ENCODE results near the gene SNAPC2.

The SNAPC2 gene

DNA sequence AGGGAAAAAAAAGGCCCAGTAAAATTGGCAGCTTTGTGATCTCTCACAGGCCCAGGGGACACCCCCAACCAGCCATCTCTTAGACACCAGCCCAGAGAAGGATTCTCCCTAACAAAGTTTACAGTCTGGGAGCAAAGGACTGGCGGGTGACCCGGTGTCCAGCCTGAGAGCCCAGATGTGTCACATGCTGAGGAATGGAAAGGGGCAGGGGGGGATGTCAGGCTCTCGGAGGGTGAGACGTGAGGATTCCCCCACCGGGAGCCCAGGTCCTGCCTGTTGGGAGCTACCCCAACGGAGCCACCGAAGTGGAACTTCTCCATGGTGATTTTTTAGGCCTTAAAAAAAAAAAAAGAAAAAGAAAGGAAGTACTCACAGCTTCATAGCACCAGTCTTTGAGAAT lies 10.6 kb downstream of the SNAPC2 start:
- Histone ChIP-seq H3K27ac (no peak overlapping the region), H3K4me1 (ENCODE audit: control insufficient read depth in 1 of 2, insufficient read depth in 1 of 2, low read depth in 1 of 2, low read length in 1 of 2) (peaks cover 0 to 3% of the 10 kb centered on the region in 2 experiments), H3K27me3 (peaks cover 9% of the 10 kb centered on the region), H3K36me3 (peaks cover 53% of the 10 kb centered on the region), H3K9me3 (no peaks in the 10 kb centered on the region), H3K4me3 (ENCODE audit: low read depth in 1 of 2, low read length in 1 of 2) (no peak overlapping the region)
- TF ChIP-seq CTCF (IDR thresholded peaks at IDR 0.05) = no peak

DNA sequence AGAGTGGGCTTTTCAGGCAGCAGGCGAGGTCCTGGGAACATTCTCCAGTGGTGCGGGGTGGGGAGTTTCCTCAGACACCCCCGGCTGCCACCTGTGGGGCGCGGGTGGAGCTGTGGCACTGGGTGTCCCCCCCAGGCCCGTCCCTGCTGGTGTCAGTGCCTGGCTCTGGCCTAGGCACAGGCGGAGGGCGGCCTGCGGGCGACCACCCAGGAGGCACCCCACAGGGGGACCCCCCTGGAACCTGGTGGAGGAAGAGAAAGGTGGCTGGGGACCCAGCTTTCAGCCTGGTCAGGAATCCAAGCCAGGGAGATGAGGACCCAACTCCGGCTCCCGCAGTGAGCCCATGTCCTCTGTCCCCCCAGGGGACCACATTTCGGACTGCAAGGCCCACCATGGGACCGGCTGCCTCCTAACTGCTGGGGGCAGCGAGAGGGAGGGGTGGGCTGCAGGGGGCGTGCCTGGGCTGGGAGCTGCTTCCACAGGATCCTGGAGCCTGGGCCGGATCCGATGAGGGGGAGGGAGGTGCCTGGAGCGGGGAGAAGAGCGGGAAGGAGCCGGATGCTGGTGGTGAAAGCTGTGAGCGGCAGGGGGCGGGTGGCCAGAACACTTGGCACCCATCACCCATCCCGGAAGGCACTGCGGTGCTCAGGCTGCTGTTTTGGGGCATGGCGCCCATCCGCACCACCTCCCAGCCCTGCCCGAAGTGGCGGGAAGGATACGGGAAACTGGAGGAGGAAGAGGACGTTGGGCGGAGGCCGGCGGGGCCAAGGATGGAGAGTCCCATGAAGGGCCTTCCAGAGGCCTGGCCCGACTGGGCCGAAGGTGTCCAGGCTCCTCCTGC lies 11.3 kb downstream of the SNAPC2 start:
- H3K27ac ChIP-seq = no peak overlapping the region
- TF ChIP-seq CTCF (IDR thresholded peaks at IDR 0.05) = no peak
- H3K36me3 ChIP-seq = peaks cover 58% of the 10 kb centered on the region
- H3K9me3 ChIP-seq = no peaks in the 10 kb centered on the region
- no peak overlapping the region for H3K4me3 ChIP-seq (ENCODE audit: low read depth in 1 of 2, low read length in 1 of 2)
- peaks cover 2% of the 10 kb centered on the region for H3K27me3 ChIP-seq
- H3K4me1 ChIP-seq (ENCODE audit: control insufficient read depth in 1 of 2, insufficient read depth in 1 of 2, low read depth in 1 of 2, low read length in 1 of 2) = no peaks in the 10 kb centered on the region

DNA sequence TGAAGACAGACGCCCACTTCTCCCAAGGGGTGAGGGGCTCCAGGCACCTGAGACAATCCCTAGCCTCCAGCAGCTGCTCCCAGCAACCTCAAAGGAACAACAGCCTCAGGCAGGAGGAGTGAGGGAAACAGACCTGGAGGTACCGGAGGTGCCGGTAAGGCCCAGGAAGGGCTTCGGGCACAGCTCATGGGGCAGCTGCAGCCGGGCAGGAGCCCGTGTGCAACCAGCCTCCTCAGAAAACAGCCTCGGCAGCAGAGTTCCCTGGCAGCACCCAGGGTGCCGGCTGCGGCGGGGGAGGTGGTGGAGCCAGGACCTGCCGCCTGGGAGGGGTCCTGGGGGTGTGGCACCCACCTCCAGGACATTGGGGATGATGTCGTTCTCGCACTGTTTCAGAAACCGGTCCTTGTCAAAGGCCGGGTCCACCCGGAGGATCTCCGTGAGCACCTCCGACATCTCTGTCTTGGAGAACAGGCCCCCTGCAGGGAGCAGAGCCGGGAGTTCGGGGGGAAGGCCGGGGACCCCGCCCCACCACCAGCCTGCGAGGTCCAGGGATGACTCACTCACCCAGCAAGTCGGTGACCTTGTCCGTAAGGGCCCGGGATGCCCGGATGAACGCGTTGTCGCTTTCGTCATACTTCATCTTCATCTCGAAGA lies 12.3 kb downstream of the SNAPC2 start:
- no peak for TF ChIP-seq CTCF (IDR thresholded peaks at IDR 0.05)
- peaks cover 68% of the 10 kb centered on the region for H3K36me3 ChIP-seq

GRCh38 chr19:7932930-7933300 lies 12.8 kb downstream of the SNAPC2 start:
- H3K4me3 ChIP-seq (ENCODE audit: low read depth in 1 of 2, low read length in 1 of 2) = no peak overlapping the region
- H3K36me3 ChIP-seq = peaks cover 71% of the 10 kb centered on the region
- no peak for TF ChIP-seq CTCF (IDR thresholded peaks at IDR 0.05)
- H3K9me3 ChIP-seq = no peaks in the 10 kb centered on the region
- H3K4me1 ChIP-seq (ENCODE audit: control insufficient read depth in 1 of 2, insufficient read depth in 1 of 2, low read depth in 1 of 2, low read length in 1 of 2) = no peaks in the 10 kb centered on the region
- no peaks in the 10 kb centered on the region for H3K27me3 ChIP-seq
- H3K27ac ChIP-seq = no peak overlapping the region

More for the DNA sequence above, 12.3 kb downstream of the SNAPC2 start:
- Histone ChIP-seq H3K27ac (no peak overlapping the region), H3K27me3 (no peaks in the 10 kb centered on the region), H3K4me3 (ENCODE audit: low read depth in 1 of 2, low read length in 1 of 2) (no peak overlapping the region), H3K4me1 (ENCODE audit: control insufficient read depth in 1 of 2, insufficient read depth in 1 of 2, low read depth in 1 of 2, low read length in 1 of 2) (no peaks in the 10 kb centered on the region), H3K9me3 (no peaks in the 10 kb centered on the region)

GRCh38 chr19:7933411-7933810 lies 13.3 kb downstream of the SNAPC2 start:
- no peak overlapping the region for H3K4me3 ChIP-seq (ENCODE audit: low read depth in 1 of 2, low read length in 1 of 2)
- no peaks in the 10 kb centered on the region for H3K27me3 ChIP-seq

More at GRCh38 chr19:7933411-7933810, 13.3 kb downstream of the SNAPC2 start:
- Histone ChIP-seq H3K9me3 (no peaks in the 10 kb centered on the region), H3K4me1 (ENCODE audit: control insufficient read depth in 1 of 2, insufficient read depth in 1 of 2, low read depth in 1 of 2, low read length in 1 of 2) (no peaks in the 10 kb centered on the region), H3K36me3 (peaks cover 71% of the 10 kb centered on the region), H3K27ac (no peak overlapping the region)
- no peak for TF ChIP-seq CTCF (IDR thresholded peaks at IDR 0.05)
